ENCODE results near the gene HPS5.
A peak's percentile ranks its signal among the peaks of the same experiment; 100 is the strongest.

Gene HPS5

DNA sequence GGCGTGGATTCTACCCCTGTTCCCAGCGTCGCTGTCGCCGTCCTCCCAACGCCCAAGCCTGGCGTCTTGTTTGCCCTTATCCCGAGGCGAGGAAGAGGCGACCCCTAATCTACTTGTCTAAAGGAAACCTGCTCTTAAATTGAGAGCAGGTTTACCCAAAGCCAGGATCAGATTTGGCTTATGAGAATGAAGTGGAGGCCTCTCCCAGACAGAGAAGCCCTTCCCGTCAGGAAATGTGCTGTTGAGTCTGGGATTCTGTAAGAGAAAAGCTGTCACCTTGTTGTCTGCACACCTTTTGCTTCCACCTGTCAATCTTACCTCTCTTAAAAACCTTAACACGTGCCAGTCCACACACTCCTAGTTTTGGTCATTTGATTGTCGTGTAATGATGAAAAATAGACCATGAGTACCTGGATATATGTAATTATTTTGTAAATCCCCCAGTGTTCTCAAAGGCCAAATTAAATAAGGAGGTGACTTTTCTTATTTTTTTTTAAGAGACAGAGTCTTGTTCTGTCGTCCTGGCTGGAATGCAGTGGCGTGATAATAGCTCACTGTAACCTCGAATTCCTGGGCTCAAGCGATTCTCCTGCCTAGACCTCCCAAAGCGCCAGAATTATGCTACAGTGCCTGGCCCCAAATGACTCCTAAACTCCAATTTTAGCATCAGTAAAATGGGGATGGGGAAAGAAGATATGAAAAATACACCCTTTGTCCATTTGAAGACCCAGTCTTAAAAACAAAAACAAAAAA, 1.1 kb upstream of the HPS5 start:
- DNase-seq: peak in 1 of 10 donors; percentile 10
- intact Hi-C loops (cut with DNase I): loop anchor here (1.0 to 2.0 kb wide), 3 partner anchors 73 to 312 kb away; partner anchors contain the start of genes SPTY2D1 and TSG101

DNA sequence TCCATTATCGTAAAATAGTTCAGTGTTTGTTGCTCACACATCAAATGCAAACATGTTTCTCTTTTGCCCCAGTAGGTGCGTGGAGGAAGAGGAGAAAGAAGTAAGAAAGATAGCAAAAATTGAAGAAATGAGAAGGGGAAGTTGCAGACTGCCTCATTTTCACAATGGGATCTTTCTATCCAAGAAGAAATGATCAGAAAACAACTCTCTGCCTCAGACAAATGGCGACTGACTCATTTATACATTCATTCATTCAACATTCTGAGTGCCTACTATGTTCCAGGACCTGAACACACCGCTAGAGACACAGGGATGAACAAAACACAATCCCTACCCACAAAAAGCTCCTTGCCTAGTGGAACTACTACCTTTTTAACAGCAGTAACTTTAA, 367 bp downstream of the HPS5 start:
- intact Hi-C loops (cut with DNase I): no loop called here
- DNase-seq: no peak

DNA sequence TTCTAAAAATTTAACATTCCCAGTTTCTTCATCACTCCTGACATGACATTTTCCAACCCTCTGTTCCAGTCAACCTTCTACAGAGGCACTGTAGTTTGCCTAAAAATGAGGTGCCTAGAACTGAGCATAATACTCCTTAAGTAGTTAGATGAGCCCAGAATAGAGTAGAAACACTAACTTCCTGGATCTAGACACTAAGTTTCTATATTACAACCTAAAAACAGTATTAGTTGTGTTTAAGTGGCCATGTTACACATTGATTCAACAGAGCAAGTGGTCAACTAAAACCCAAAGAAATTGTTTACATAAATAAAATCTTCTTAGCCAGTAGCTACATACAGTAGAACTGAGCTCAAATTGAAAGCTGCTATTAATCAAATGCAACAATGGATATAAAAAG, 1.3 kb downstream of the HPS5 start:
- intact Hi-C loops (cut with DNase I): no loop called here

DNA sequence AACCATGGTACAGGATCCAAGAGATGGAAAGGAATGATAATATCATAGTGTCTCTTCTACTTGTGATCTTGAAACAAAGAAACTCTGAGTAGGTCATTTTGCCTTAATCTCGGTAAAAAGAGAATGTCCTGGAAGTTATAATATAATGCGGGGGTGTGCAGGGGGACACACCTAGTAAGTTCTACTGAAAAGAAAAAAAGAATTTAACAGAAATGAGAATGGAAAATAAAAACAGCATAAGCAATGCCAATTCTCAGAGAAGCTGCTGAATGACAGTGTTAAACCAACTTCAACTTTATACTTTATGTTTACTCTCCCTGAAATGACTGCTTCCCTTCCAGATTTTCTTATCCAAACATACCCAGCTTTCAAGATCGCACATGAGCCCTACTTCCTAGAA, 2.0 kb downstream of the HPS5 start:
- intact Hi-C loops (cut with DNase I): no loop called here
- DNase-seq: no peak

More for the DNA sequence above, 1.3 kb downstream of the HPS5 start:
- no peak for DNase-seq

DNA sequence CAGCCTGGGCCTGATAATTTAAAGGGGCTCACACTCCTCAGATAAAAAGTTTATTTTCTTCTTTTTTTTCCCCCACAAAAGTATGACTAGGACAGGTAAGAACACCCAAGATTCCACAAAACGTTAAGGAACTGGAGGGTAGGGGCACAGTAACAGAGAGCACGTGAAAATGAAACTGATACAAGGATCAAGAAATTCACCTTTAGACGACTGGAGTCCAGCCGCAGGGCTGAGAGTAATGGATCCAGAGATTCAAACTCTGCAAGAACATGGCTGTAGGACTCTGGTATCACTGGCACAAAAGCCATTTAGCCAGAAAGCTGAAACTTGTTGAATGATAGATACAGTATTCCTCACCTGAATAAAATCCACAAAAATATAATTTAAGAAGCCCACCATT, 4.4 kb downstream of the HPS5 start:
- no peak for DNase-seq
- intact Hi-C loops (cut with DNase I): no loop called here

DNA sequence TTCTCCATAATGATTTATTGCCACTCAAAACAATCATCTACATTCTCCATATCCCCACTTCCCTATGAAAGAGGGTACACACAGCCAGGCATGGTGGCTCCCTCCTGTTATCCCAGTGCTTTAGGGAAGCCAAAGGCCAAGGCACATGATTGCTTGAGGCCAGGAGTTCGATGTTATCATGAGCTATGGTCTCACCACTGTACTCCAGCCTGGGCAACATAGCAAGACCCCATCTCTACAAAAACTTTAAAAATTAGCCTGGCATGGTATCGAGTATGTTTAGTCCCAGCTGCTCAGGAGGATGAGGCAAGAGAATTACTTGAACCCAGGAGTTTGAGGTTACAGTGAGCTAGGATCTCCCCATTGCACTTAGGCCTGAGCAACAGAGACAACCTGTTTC, 6.0 kb downstream of the HPS5 start:
- intact Hi-C loops (cut with DNase I): no loop called here

DNA sequence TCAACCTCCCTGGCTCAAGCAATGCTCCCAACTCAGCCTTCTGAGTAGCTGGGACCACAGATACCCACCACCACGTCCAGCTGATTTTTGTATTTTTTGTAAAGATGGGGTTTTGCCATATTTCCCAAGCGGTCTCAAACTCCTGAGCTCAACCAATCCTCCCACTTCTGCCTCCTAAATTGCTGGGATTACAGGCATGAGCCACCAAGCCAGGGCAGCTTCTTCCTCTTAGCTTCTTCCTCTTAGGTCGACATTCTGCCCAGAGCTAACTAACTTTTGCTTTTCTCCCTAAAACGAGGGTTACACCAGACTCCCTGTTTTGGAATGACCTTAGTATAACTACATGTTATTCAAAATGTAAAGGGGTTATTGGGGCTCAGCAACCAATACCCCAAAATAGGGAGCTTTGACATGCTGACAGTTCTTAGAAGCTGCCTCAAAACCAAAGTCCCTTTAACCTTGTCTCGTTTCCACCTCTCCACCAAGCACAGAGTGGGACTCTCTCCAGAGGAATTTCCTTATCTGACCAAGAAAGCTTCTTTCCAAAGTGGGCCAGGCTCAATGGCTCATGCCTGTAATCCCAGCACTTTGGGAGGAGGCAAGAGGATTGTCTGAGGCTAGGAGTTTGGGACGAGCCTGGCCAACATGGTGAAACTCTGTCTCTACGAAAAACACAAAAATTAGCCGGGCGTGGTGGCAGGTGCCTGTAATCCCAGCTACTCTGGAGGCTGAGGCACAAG, 7.0 kb downstream of the HPS5 start:
- DNase-seq: no peak
- intact Hi-C loops (cut with DNase I): no loop called here

More for the DNA sequence above, 6.0 kb downstream of the HPS5 start:
- no peak for DNase-seq

DNA sequence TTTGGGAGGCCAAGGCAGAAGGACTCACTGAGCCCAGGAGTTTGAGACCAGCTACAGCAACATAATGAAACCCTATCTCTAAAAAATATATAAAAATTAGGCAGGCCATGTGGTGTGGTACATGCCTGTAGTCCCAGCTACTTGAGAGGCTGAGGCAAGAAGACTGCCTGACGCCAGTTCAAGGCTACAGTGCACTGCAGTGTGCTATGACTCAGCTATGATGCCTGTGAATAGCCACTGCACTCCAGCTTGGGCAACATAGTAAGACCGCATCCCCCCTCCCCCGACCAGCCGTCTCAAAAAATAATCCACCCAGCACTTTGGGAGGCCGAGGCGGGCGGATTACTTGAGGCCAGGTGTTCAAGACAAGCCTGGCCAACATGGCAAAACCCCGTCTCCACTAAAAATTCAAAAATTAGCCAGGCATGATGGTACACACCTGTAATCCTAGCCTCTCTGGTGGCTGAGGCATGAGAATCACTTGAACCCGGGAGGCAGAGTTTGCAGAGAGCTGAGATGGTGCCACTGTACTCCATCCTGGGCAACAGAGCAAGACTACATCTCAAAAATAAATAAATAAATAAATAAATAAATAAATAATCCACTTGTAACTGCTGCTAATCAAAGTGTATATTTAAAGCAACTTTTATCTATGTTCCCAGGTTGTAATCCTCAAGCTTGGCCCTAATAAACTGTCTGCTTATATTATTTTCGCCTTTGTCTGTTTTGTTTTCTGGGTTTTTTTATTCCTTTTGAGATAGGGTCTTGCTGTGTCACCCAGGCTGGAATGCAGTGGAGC, 7.8 kb downstream of the HPS5 start:
- DNase-seq: no peak
- intact Hi-C loops (cut with DNase I): no loop called here

- no peak for DNase-seq
- intact Hi-C loops (cut with DNase I): no loop called here
These were observed 9.1 kb downstream of the HPS5 start for GRCh38 chr11:18312663-18313420.

GRCh38 chr11:18312012-18312411, 9.9 kb downstream of the HPS5 start:
- no peak for DNase-seq
- intact Hi-C loops (cut with DNase I): no loop called here

- intact Hi-C loops (cut with DNase I): no loop called here
- no peak for DNase-seq
These were observed 11.1 kb downstream of the HPS5 start for GRCh38 chr11:18310800-18311340.

GRCh38 chr11:18309691-18310090, 12.2 kb downstream of the HPS5 start:
- intact Hi-C loops (cut with DNase I): no loop called here
- no peak for DNase-seq

- no peak for DNase-seq
- intact Hi-C loops (cut with DNase I): no loop called here
These were observed 13.7 kb downstream of the HPS5 start for GRCh38 chr11:18308242-18308641.

- intact Hi-C loops (cut with DNase I): no loop called here
- DNase-seq: no peak
These were observed 14.3 kb downstream of the HPS5 start for GRCh38 chr11:18307461-18308139.

GRCh38 chr11:18304745-18305144, 17.2 kb downstream of the HPS5 start:
- DNase-seq: no peak
- intact Hi-C loops (cut with DNase I): no loop called here

- no peak for DNase-seq
- intact Hi-C loops (cut with DNase I): no loop called here
These were observed 22.2 kb downstream of the HPS5 start for GRCh38 chr11:18299721-18300120.

DNA sequence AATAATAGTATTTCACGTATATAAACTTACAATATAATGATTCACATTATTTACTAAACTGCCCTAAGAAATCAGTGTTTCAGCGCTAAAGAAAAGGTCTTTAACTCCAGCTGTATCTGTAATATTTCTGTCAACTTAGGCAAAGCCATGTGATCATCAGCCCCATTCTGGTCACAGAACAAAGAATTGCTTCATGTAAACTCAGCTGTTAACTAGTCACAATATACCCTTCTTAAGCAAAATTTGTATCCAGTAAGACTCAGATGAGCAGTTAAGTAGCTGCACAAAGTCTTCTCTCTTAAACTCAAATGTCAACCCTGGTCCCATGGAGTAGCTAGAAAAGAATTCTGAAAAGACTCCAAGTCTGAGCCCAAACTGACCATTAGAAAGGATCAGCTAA, 26.6 kb downstream of the HPS5 start:
- intact Hi-C loops (cut with DNase I): no loop called here
- no peak for DNase-seq

GRCh38 chr11:18294862-18295261, 27.1 kb downstream of the HPS5 start:
- intact Hi-C loops (cut with DNase I): no loop called here
- DNase-seq: no peak

- intact Hi-C loops (cut with DNase I): no loop called here
- no peak for DNase-seq
These were observed 33.0 kb downstream of the HPS5 start for GRCh38 chr11:18288911-18289310.

GRCh38 chr11:18285841-18286240, 36.1 kb downstream of the HPS5 start:
- DNase-seq: no peak
- intact Hi-C loops (cut with DNase I): no loop called here
